Psoas muscle (tissue), 8 donors: ENCODE measurements around the gene PRG2. TPM values are rescaled to one million over a fixed set of nuclear protein-coding genes. Genes with fewer than 3 reads are reported as not detected.

Experiments
- ATAC-seq, 4 donors: fragments of 200-7000 bp; cut with Tn5 transposase; one replicate each; pipeline ENCODE4 v1.9.1; 2020; ENCODE audit warnings: moderate library complexity in 3 of 4, mild to moderate bottlenecking in 2 of 4
- DNase-seq, 2 donors: peaks; one replicate each; pipeline ENCODE4 v3.0.0-alpha.2; 2020
- H3K27ac ChIP-seq: fragments of 200-600 bp; one replicate; pipeline ENCODE4 v1.8.0; 2022
- H3K27me3 ChIP-seq, 3 donors: fragments of 200-600 bp in 1 of 3; one replicate each; pipeline versions ENCODE4 v1.6.1 to v1.8.0; 2013 to 2022; ENCODE audit warnings: low read length in 2 of 3, mild to moderate bottlenecking in 2 of 3, moderate library complexity in 1 of 3; ENCODE audit not compliant: insufficient read depth in 3 of 3
- H3K36me3 ChIP-seq, 2 donors: fragments of 200-600 bp in 1 of 2; one replicate each; pipeline versions ENCODE4 v1.6.1 to v1.8.0; 2013 to 2022; ENCODE audit warnings: low read depth in 1 of 2, mild to moderate bottlenecking in 1 of 2, moderate library complexity in 1 of 2; ENCODE audit not compliant: insufficient read depth in 1 of 2
- H3K4me1 ChIP-seq: fragments of 200-600 bp; one replicate; pipeline ENCODE4 v1.8.0; 2022
- H3K4me3 ChIP-seq: fragments of 200-600 bp; one replicate; pipeline ENCODE4 v1.8.0; 2022; ENCODE audit warnings: mild to moderate bottlenecking
- H3K9me3 ChIP-seq: fragments of 200-600 bp; one replicate; pipeline ENCODE4 v1.8.0; 2022
- WGBS, 3 donors: extraction: QIAGEN DNeasy Blood & Tissue Kit; methylation state at CpG; one replicate each; pipeline versions ENCODE4 v1.1.6 to v1.1.7; 2013; 5-methylcytosine and 5-hydroxymethylcytosine counted together
- intact Hi-C, 2 donors: fragments of 100-400 bp; cut with DNase I; formaldehyde crosslinking; loops; one replicate each; pipeline versions ENCODE4 v1.11.0 to v1.14.2; 2022
- polyA plus RNA-seq, 3 donors: library from polyadenylated mRNA; stranded (reverse); fragments of 200-250 nt; gene quantifications; one replicate each; pipeline ENCODE4 v1.2.3, GENCODE V29; 2013
- total RNA-seq, 4 donors: library from RNA; stranded (reverse); fragmentation: NEBNext Ultra II Directional in 2 of 4; extraction: Animal tissue kit (Norgen Biotek cat#: 25700) in 2 of 4; gene quantifications; one replicate each; pipeline versions ENCODE4 v1.2.1 to v1.2.4, GENCODE V29; 2021 to 2023
- TF ChIP-seq, protein P1 (sequence below): fragments of 200-600 bp; IDR thresholded peaks from one replicate; pipeline ENCODE4 v1.8.0; 2022; ENCODE audit warnings: antibody characterized with exemption
- donor health status: healthy with polysubstance abuse.
- donor health status: DM: no; HTN: no; CAD: no; lungs with moderate emphysema.
- donor health status: Bipolar disorder and iron deficiency.
- donor health status: healthy.
- donor health status: DM: yes; HTN: yes; CAD: no.
- donor health status: DM: no; HTN: no; CAD: no.
- donor health status: DM: no; HTN: no; CAD: no.
- donor health status: DM: yes; HTN: yes; CAD: no.

Gene PRG2
- total and polyA plus RNA-seq, 7 donors: 0.25 TPM; not detected in 6

DNA sequence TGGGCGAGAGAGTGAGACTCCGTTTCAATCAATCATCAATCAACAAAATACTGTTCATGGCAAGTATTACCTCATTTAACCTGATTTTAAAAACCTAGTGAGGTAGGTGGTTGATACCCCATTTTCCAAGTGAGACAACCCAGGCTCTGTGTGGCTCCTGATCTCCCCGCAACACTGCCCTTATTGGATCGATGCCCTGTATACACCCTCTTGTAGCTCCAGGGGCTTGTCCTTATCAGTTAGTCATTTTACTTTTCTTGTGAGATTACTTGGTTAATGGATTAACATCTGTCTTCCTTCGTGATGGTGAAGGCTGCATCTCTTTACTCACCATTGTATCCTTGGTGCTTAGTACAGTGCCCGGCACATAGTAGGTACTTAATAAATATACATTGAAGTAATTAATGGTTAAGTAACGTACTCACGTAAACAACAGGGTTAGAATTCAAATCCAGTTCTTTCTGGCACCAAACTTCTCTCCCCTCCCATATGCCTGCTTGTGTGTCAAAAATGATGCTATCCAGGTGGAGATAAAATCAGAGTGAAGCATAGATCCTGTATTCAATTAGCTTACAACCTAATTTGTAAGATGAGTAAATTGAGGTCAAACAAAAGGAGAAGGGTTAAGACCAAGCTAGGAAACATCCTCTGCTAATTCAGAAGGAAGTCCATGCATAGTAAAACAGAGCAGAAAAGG lies 1.8 kb upstream of the PRG2 start:
- ATAC-seq (no peak), DNase-seq (no peak)
- WGBS, 3 donors: 77 to 93% (median 81%) methylated on average over 8 of the region's 8 CpGs
- no peaks in the 10 kb centered on the region for H3K36me3 ChIP-seq
- intact Hi-C loops: no loop called here
- no peaks in the 10 kb centered on the region for H3K9me3 ChIP-seq
- TF ChIP-seq, protein P1, sequence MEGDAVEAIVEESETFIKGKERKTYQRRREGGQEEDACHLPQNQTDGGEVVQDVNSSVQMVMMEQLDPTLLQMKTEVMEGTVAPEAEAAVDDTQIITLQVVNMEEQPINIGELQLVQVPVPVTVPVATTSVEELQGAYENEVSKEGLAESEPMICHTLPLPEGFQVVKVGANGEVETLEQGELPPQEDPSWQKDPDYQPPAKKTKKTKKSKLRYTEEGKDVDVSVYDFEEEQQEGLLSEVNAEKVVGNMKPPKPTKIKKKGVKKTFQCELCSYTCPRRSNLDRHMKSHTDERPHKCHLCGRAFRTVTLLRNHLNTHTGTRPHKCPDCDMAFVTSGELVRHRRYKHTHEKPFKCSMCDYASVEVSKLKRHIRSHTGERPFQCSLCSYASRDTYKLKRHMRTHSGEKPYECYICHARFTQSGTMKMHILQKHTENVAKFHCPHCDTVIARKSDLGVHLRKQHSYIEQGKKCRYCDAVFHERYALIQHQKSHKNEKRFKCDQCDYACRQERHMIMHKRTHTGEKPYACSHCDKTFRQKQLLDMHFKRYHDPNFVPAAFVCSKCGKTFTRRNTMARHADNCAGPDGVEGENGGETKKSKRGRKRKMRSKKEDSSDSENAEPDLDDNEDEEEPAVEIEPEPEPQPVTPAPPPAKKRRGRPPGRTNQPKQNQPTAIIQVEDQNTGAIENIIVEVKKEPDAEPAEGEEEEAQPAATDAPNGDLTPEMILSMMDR: no peak
- no peak overlapping the region for H3K27ac ChIP-seq
- no peak overlapping the region for H3K4me3 ChIP-seq
- H3K27me3 ChIP-seq: peaks cover 0 to 3% (median 2%) of the 10 kb centered on the region in 3 donors
- H3K4me1 ChIP-seq: no peaks in the 10 kb centered on the region

DNA sequence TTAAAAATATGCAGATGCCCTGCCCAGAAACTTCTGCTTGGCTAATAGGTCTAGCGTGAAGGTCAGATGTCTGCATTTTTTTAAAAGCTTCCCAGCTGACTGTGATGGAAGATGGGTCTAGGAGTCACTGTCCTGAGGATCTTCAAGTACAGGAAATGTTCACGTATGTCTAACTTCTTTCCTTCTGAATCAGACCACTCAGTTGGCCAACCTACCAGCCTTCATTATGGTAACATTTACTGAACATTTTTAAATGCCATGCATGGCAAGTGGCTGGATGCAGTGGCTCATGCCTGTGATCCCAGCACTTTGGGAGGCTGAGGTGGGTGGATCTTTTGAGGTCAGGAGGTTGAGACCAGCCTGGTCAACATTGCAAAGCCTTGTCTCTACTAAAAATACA lies 1.1 kb upstream of the PRG2 start:
- no peak overlapping the region for H3K4me3 ChIP-seq
- peaks cover 0 to 3% (median 2%) of the 10 kb centered on the region in 3 donors for H3K27me3 ChIP-seq
- H3K36me3 ChIP-seq: no peaks in the 10 kb centered on the region
- TF ChIP-seq, protein P1: no peak
- DNase-seq (no peak), ATAC-seq (no peak)
- WGBS, 3 donors: 48 to 75% (median 58%) methylated on average over 2 of the region's 2 CpGs
- no peaks in the 10 kb centered on the region for H3K9me3 ChIP-seq
- intact Hi-C loops: no loop called here
- H3K4me1 ChIP-seq: peaks cover 2% of the 10 kb centered on the region
- H3K27ac ChIP-seq: no peak overlapping the region

DNA sequence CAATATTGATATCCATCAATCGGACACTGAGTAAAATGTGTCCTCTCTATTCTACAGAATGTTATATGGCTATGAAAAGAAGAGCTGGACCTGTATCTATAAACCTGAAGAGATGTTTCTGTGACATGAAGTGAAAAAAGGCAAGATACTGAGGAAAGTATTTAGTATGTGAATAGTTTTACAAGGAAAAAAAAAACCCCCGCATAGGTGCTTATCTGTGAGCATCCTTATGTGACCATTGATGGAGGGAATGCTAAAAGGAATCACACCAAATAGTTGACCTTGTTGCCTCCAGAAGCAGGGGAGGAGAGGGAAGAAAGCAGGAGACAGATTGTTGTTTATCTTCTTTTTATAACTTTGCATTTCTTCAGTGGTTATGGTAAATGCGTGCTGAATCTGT lies 661 bp upstream of the PRG2 start:
- TF ChIP-seq, protein P1: no peak
- Histone ChIP-seq H3K27ac (no peak overlapping the region), H3K27me3 (peaks cover 0 to 2% (median 0%) of the 10 kb centered on the region in 3 donors), H3K36me3 (no peaks in the 10 kb centered on the region), H3K4me3 (no peak overlapping the region), H3K4me1 (peaks cover 6% of the 10 kb centered on the region), H3K9me3 (no peaks in the 10 kb centered on the region)
- ATAC-seq: no peak
- WGBS, 3 donors: 78 to 91% (median 91%) methylated on average over 3 of the region's 3 CpGs
- no peak for DNase-seq
- intact Hi-C loops: no loop called here

DNA sequence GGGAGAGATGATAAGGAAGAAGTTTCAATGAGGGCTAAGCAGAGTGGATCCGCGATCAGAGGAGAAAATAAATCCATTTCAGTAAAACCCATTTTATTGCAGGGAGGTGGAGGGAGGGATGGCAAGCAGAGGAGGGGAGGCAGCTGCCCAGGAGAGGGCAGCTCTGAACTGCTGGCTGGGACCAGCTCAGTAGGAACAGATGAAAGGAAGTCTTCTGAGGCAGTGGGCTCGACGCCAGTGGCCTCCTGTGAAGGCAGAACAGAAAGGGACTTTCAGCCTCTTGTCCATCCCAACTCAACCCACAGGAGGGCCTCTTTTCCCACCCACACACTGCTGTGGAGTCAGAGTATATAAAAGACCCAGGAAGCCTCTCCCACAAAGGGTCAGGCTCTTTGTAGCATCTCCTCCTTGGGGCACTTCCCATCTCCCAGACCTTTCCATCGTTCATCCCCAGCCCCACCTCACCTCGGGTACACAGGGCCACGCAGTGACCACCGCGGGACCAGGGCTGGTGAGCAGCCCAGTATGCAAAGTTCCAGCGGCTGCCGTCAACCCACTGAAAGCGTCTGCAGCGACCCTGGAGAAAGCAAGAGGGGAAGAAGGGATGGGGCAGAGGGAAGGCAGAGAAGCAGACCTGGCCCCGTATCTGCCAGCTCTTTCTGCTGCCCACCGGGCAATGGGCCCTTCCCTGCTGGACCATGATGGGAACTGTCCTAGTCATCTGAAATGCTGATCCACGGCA lies 3.0 kb downstream of the PRG2 start:
- no peaks in the 10 kb centered on the region for H3K36me3 ChIP-seq
- no peak overlapping the region for H3K4me3 ChIP-seq
- TF ChIP-seq, protein P1: no peak
- H3K4me1 ChIP-seq: peaks cover 10% of the 10 kb centered on the region
- DNase-seq (no peak), ATAC-seq (no peak)
- peaks cover 0 to 2% (median 0%) of the 10 kb centered on the region in 3 donors for H3K27me3 ChIP-seq
- no peaks in the 10 kb centered on the region for H3K9me3 ChIP-seq
- WGBS, 3 donors: 70 to 78% (median 72%) methylated on average over 15 to 16 of the region's 16 CpGs
- H3K27ac ChIP-seq: no peak overlapping the region
- intact Hi-C loops: no loop called here
